HepG2 (cell line): Measurements from ENCODE around the gene CHMP1B. TPM values are rescaled to one million over a fixed set of nuclear protein-coding genes. Genes with fewer than 3 reads are reported as not detected.

Experiments
- ATAC-seq: fragments of 200-7000 bp; cut with Tn5 transposase; 3 replicates; pipeline ENCODE4 v1.9.1; 2020; ENCODE audit warnings: mild to moderate bottlenecking, moderate library complexity
- BruUV-seq: library from RNA; stranded (reverse); fragments of 400-500 nt; replicated peaks from 2 replicates; lab custom pipeline; 2021; lab: Mats Ljungman, UMichigan
- CTCF ChIA-PET: fragments of 300-600 bp; formaldehyde crosslinking; extraction: SDS; loops from one replicate; lab custom pipeline; 2021; ENCODE audit warnings: low total read pairs, inconsistent platforms, low intra/inter-chr PET ratio; lab: Yijun Ruan, JAX
- POLR2A ChIA-PET: fragments of 350-600 bp; sonication (Branson Sonifier 250); formaldehyde crosslinking; loops from one replicate; lab custom pipeline; 2020; ENCODE audit warnings: antibody characterized with exemption, inconsistent platforms; lab: Yijun Ruan, JAX
- DNase-seq: peaks from one replicate; pipeline ENCODE4 v3.0.0-alpha.2; 2015; ENCODE audit warnings: low spot score
- FAIRE-seq: peaks from 3 replicates; lab custom pipeline; 2011; peaks lifted over from hg19 to GRCh38; lab: Jason Lieb, UNC
- H2AFZ ChIP-seq: one replicate; pipeline ENCODE4 v1.6.1; 2011; ENCODE audit warnings: low read length, inconsistent platforms
- H3K27ac ChIP-seq: fragments of 300-600 bp; 3 replicates; pipeline ENCODE4 v1.8.0; 2011; ENCODE audit warnings: mixed run types, mild to moderate bottlenecking, mixed read lengths, low read length, inconsistent platforms; ENCODE audit not compliant: insufficient read depth; ENCODE audit errors: extremely low read length
- H3K27me3 ChIP-seq, 2 experiments: fragments of 200-600 bp in 1 of 2; 2 replicates in 1 of 2; 3 replicates in 1 of 2; pipeline versions ENCODE4 v1.6.0 to v1.8.0; 2011; ENCODE audit warnings: low read length in 2 of 2, mild to moderate bottlenecking in 2 of 2, moderate library complexity in 2 of 2, inconsistent platforms in 1 of 2; ENCODE audit not compliant: insufficient read depth in 2 of 2, control insufficient read depth in 1 of 2
- H3K36me3 ChIP-seq, 2 experiments: fragments of 200-600 bp in 1 of 2; replicated peaks in 1 of 2; 2 replicates in 1 of 2; 3 replicates in 1 of 2; pipeline versions ENCODE4 v1.5.1 to v1.8.0; 2011; ENCODE audit warnings: low read length in 2 of 2, inconsistent platforms in 1 of 2; ENCODE audit not compliant: insufficient read depth in 2 of 2, control insufficient read depth in 1 of 2
- H3K4me1 ChIP-seq: 2 replicates; pipeline ENCODE4 v1.5.1; 2012; ENCODE audit warnings: low read length, inconsistent platforms; ENCODE audit not compliant: insufficient read depth
- H3K4me2 ChIP-seq: 2 replicates; pipeline ENCODE4 v1.6.0; 2011; ENCODE audit warnings: low read depth, low read length, inconsistent platforms
- H3K4me3 ChIP-seq, 3 experiments: fragments of 200-600 bp in 1 of 3; sonication (generic), shearing (Covaris generic) in 1 of 3; replicated peaks in 1 of 3; 2 replicates each; pipeline ENCODE4 v1.5.1; 2011 to 2016; ENCODE audit warnings: low read length in 3 of 3, inconsistent platforms in 2 of 3, low read depth in 2 of 3, mild to moderate bottlenecking in 2 of 3, control low read depth in 1 of 3, mixed read lengths in 1 of 3; ENCODE audit not compliant: insufficient read depth in 1 of 3
- H3K79me2 ChIP-seq: one replicate; pipeline ENCODE4 v1.6.1; 2011; ENCODE audit warnings: low read length, inconsistent platforms; ENCODE audit not compliant: insufficient read depth
- H3K9ac ChIP-seq: 2 replicates; pipeline ENCODE4 v1.6.0; 2011; ENCODE audit warnings: mild to moderate bottlenecking, low read depth, low read length, inconsistent platforms; ENCODE audit not compliant: insufficient read depth
- H3K9me3 ChIP-seq: 2 replicates; pipeline ENCODE4 v1.5.1; 2012; ENCODE audit warnings: mild to moderate bottlenecking, low read length
- H4K20me1 ChIP-seq: 2 replicates; pipeline ENCODE4 v1.6.0; 2011; ENCODE audit warnings: inconsistent platforms, mild to moderate bottlenecking, low read length, moderate library complexity; ENCODE audit not compliant: insufficient read depth
- DR1 ChIP-seq: sonication (generic); formaldehyde crosslinking; IDR thresholded peaks from 2 replicates; pipeline ENCODE4 v1.8.0; 2021; ENCODE audit warnings: mild to moderate bottlenecking, missing genetic modification reagents, inconsistent platforms
- ELF3 ChIP-seq: IDR thresholded peaks from 2 replicates; pipeline ENCODE4 v1.6.1; 2016; ENCODE audit warnings: missing genetic modification reagents, missing compliant biosample characterization
- KDM2A ChIP-seq: sonication (generic); formaldehyde crosslinking; IDR thresholded peaks from 2 replicates; pipeline ENCODE4 v1.4.0; 2020; ENCODE audit warnings: low read depth, missing genetic modification reagents, borderline replicate concordance
- SMC3 ChIP-seq: IDR thresholded peaks from 2 replicates; pipeline ENCODE4 v1.6.1; 2011; ENCODE audit warnings: low read length, improper control_type of control experiment
- TCF12 ChIP-seq, 2 experiments: fragments of 450-650 bp in 1 of 2; sonication (generic) in 1 of 2; formaldehyde crosslinking in 1 of 2; IDR thresholded peaks; 2 replicates each; pipeline versions ENCODE4 v1.6.1 to v1.8.0; 2017 to 2022; ENCODE audit warnings: antibody characterized with exemption in 1 of 2, mild to moderate bottlenecking in 1 of 2, missing genetic modification reagents in 1 of 2, moderate library complexity in 1 of 2
- ZNF12 ChIP-seq: sonication (generic); formaldehyde crosslinking; IDR thresholded peaks from 2 replicates; pipeline ENCODE4 v1.5.0; 2020; ENCODE audit warnings: missing genetic modification reagents
- ZNF558 ChIP-seq: sonication (generic); formaldehyde crosslinking; IDR thresholded peaks from 2 replicates; pipeline ENCODE4 v1.9.0; 2022; ENCODE audit warnings: mild to moderate bottlenecking, missing genetic modification reagents, borderline replicate concordance
- WGBS: methylation state at CpG from one replicate; pipeline ENCODE4 v1.1.6; 2017; ENCODE audit warnings: low lambda C conversion rate; 5-methylcytosine and 5-hydroxymethylcytosine counted together
- in situ Hi-C: cut with HindIII; loops from 2 replicates; pipeline ENCODE4 v1.10.0; 2017; ENCODE audit warnings: low pct_unique_long_range_greater_than_20kb; ENCODE audit not compliant: extremely low pct_ligation_motif_present
- intact Hi-C: fragments of 100-400 bp; cut with micrococcal nuclease; formaldehyde crosslinking; loops from one replicate; pipeline ENCODE4 v1.10.0; 2022; ENCODE audit not compliant: unreplicated experiment
- polyA plus RNA-seq, 8 experiments: library from polyadenylated mRNA; depleted of rRNA in 3 of 8; stranded (reverse) in 7 of 8; unstranded in 1 of 8; fragments of >200 nt; fragmentation: Illumina TruSeq in 4 of 8; extraction: Trizol in 4 of 8; gene quantifications; 2 replicates each; pipeline versions ENCODE4 v1.2.1 to v1.2.3, GENCODE V29; 2011 to 2016; ENCODE audit warnings: low read depth in 4 of 8, missing spikeins in 1 of 8, mixed read lengths in 1 of 8; ENCODE audit not compliant: insufficient read depth in 1 of 8
- total RNA-seq, 5 experiments: library from RNA; depleted of rRNA; stranded (reverse); fragments of >200 nt; fragmentation: Illumina TruSeq; extraction: Trizol; gene quantifications; 2 replicates each; pipeline ENCODE4 v1.2.3, GENCODE V29; 2016; ENCODE audit warnings: low read depth in 1 of 5
- TF ChIP-seq, protein P1 (sequence below): sonication (generic); formaldehyde crosslinking; conservative IDR thresholded peaks from 2 replicates; pipeline ENCODE4 v1.4.0; 2020; ENCODE audit warnings: missing genetic modification reagents
- TF ChIP-seq, protein P2 (sequence below): sonication (generic); formaldehyde crosslinking; IDR thresholded peaks from 2 replicates; pipeline ENCODE4 v1.4.0; 2020; ENCODE audit warnings: low read depth, mild to moderate bottlenecking, missing genetic modification reagents

CHMP1B gene
- total and polyA plus RNA-seq, 2 of the 13 experiments (the other 11 are each of a cell fraction or from before 2014, with no cell fraction given) = 18.8 to 20.2 TPM

DNA sequence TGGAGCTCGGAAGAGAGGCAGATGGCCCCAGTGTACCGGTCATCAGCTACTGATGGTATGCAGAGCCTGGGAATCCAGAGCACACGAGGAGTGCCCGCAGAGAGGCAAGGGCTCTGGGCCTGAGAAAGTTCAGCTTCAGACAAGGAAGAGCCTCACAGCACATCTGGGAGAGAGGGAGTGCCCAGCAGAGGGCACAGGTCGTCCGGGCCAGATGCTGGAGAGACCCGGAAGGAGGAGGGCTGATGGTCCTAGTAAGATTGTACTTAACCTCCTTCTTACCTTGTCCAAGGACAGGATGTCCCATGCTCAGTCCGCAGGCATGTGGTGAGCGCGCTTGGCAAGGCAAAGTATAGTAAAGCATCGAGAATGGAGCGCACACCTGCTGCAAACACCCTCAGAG, 24.4 kb upstream of the CHMP1B start (continued):
- TF ChIP-seq SMC3 (peak; percentile 79), KDM2A (CRISPR knock-in tag) (peak; percentile 58; the same call in 1 of the 2 replicates), TCF12 (IDR thresholded peaks at IDR 0.05) (no peak), TCF12 (CRISPR knock-in tag; IDR thresholded peaks at IDR 0.05) (no peak), ELF3 (peak; percentile 81; the same call in 1 of the 2 replicates)

DNA sequence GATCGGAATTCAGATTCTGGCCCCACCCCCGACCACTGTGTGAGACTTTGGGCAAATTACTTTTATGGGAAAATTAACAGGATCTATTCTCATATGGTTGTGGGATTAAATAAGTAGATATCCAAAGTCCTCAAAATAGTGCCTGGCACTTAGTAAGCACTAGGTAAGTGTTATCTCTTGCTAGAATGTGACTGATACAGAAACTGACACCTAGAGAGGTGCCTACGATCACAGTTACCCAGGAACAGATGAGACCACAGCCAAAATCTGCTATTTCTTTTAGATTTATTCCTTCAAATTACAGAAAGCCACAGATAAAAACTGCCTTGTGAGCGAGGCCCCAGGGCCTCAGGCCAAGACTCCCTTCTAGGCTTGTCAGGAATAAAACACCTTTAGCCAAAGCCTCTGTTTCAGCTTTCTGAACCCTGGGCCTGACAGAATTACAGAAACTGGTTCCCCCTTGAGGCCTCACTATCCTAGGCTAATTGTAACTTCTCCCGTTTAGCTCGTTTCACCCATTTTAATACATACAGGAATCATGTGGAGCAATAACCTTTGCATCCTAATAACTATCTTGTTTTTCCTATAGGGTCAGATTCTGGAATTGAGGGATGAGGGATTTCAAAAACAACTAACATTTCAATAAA, 22.3 kb upstream of the CHMP1B start:
- no peak for DNase-seq
- no peak overlapping the region for H3K4me3 ChIP-seq
- POLR2A ChIA-PET = no interaction called here
- H3K79me2 ChIP-seq = no peaks in the 10 kb centered on the region
- no peaks in the 10 kb centered on the region for H3K4me1 ChIP-seq
- TF ChIP-seq DR1 (CRISPR knock-in tag) = no peak
- TF ChIP-seq ZNF12 = no peak
- TF ChIP-seq ZNF558 (CRISPR knock-in tag) = no peak
- TF ChIP-seq, protein P1, sequence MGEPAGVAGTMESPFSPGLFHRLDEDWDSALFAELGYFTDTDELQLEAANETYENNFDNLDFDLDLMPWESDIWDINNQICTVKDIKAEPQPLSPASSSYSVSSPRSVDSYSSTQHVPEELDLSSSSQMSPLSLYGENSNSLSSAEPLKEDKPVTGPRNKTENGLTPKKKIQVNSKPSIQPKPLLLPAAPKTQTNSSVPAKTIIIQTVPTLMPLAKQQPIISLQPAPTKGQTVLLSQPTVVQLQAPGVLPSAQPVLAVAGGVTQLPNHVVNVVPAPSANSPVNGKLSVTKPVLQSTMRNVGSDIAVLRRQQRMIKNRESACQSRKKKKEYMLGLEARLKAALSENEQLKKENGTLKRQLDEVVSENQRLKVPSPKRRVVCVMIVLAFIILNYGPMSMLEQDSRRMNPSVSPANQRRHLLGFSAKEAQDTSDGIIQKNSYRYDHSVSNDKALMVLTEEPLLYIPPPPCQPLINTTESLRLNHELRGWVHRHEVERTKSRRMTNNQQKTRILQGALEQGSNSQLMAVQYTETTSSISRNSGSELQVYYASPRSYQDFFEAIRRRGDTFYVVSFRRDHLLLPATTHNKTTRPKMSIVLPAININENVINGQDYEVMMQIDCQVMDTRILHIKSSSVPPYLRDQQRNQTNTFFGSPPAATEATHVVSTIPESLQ = no peak
- TF ChIP-seq, protein P2, sequence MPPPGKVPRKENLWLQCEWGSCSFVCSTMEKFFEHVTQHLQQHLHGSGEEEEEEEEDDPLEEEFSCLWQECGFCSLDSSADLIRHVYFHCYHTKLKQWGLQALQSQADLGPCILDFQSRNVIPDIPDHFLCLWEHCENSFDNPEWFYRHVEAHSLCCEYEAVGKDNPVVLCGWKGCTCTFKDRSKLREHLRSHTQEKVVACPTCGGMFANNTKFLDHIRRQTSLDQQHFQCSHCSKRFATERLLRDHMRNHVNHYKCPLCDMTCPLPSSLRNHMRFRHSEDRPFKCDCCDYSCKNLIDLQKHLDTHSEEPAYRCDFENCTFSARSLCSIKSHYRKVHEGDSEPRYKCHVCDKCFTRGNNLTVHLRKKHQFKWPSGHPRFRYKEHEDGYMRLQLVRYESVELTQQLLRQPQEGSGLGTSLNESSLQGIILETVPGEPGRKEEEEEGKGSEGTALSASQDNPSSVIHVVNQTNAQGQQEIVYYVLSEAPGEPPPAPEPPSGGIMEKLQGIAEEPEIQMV (CRISPR knock-in tag) = no peak
- TF ChIP-seq, all 625 proteins: peak for 0
- H3K9me3 ChIP-seq = no peaks in the 10 kb centered on the region
- FAIRE-seq = no peak
- no peak overlapping the region for H3K27ac ChIP-seq
- H4K20me1 ChIP-seq = no peaks in the 10 kb centered on the region
- 53% methylated on average over 6 of the region's 6 CpGs for WGBS
- no peaks in the 10 kb centered on the region for H3K36me3 ChIP-seq
- CTCF ChIA-PET = no interaction called here
- no peak for ATAC-seq
- in situ Hi-C loops = loop anchor here (5.0 kb wide), 1 partner anchor 43 kb away; no protein-coding TSS in a partner anchor
- H3K9ac ChIP-seq = no peak overlapping the region
- H3K27me3 ChIP-seq = no peaks in the 10 kb centered on the region
- no peak overlapping the region for H2AFZ ChIP-seq
- intact Hi-C loops = no loop called here
- H3K4me2 ChIP-seq = no peak overlapping the region
- BruUV-seq = no TSS peak
